ENCODE results near the gene KANSL1.
"Not testable (repeated sequence)": the region's sequence is repeated elsewhere in the genome, so short reads cannot be mapped to it uniquely, and the experiment has no call there.

Gene KANSL1

GRCh38 chr17:46032909-46033308, 160.3 kb downstream of the KANSL1 start:
- no peak for DNase-seq

GRCh38 chr17:46031920-46032319, 161.3 kb downstream of the KANSL1 start:
- DNase-seq, result no peak

- no peak for DNase-seq
Observed at GRCh38 chr17:46031440-46031839, 161.8 kb downstream of the KANSL1 start.

- no peak for DNase-seq
Observed at GRCh38 chr17:46030752-46031151, 162.5 kb downstream of the KANSL1 start.

GRCh38 chr17:46029627-46030026, 163.6 kb downstream of the KANSL1 start:
- DNase-seq, result no peak

- DNase-seq, result no peak
Observed at GRCh38 chr17:46028981-46029565, 164.2 kb downstream of the KANSL1 start.

GRCh38 chr17:46028374-46028773, 164.9 kb downstream of the KANSL1 start:
- no peak for DNase-seq

- no peak for DNase-seq
Observed at GRCh38 chr17:46027976-46028325, 165.3 kb downstream of the KANSL1 start.

GRCh38 chr17:46027048-46027975, 165.9 kb downstream of the KANSL1 start:
- DNase-seq, result no peak

GRCh38 chr17:46026166-46027047, 166.8 kb downstream of the KANSL1 start:
- peak; percentile 35 for DNase-seq

GRCh38 chr17:46025510-46026165, 167.6 kb downstream of the KANSL1 start:
- DNase-seq, result no peak

GRCh38 chr17:46025060-46025459, 168.2 kb downstream of the KANSL1 start:
- no peak for DNase-seq

- DNase-seq, result no peak
Observed at GRCh38 chr17:46024590-46024989, 168.6 kb downstream of the KANSL1 start.

GRCh38 chr17:46023783-46024388, 169.3 kb downstream of the KANSL1 start:
- DNase-seq, result peak; percentile 61

- not testable (repeated sequence) for DNase-seq
Observed at GRCh38 chr17:46023366-46023765, 169.9 kb downstream of the KANSL1 start.

- DNase-seq, result no peak
Observed at GRCh38 chr17:46020998-46021397, 172.2 kb downstream of the KANSL1 start.

- no peak for DNase-seq
Observed at GRCh38 chr17:46020023-46020761, 173.0 kb downstream of the KANSL1 start.

GRCh38 chr17:46019408-46019925, 173.8 kb downstream of the KANSL1 start:
- DNase-seq, result not testable (repeated sequence)

GRCh38 chr17:46013502-46014165, 179.6 kb downstream of the KANSL1 start:
- DNase-seq, result peak; percentile 69

- no peak for DNase-seq
Observed at GRCh38 chr17:46013127-46013501, 180.1 kb downstream of the KANSL1 start.
